Measurements from ENCODE around the gene SNX9.
A peak's percentile ranks its signal among the peaks of the same experiment; 100 is the strongest.
"Not testable (repeated sequence)": the region's sequence is repeated elsewhere in the genome, so short reads cannot be mapped to it uniquely, and the experiment has no call there.

The SNX9 gene

DNA sequence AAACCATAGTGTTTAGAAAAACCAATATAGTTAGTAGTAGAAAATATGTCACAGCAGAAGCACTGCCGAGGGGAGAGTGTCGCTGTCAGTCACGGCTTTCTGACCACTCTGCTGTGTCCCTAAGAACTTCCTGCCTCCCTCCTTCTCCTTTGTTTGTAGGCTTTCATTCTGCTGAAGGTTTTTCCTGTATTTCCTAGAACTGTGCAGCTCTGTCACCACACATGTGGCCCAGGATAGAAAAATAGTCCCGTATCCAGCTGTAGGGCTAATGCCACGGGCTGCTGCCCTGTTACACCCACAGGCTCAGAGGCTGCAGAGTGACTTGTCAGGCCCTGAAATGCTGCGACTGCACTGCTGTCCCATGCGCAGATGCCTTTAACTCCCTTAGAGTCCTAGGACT lies 106.0 kb downstream of the SNX9 start:
- no peak for DNase-seq

DNA sequence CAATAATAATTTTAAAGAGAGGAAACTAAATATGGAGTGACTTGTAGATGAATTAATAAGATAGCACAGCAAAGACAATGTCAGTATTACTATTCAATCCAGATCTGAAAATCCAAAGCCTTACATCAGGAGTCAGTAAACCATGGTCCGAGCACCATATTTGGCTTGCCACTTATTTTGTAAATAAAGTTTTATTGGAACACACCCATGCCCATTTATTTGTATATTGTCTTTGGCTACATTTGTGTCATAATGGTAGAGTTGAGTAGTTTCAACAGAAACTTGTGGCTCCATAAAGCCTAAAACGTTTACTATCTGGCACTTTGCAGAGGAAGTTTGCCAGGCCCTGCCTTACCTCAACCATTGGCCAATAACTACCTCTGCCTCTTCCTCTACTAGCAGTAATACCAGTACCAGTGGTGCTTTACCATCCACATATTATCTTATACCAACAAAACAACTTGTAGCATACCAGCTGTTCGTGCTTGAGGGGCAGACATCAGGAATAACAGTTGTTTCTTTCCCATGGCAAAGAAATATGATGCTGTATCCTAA lies 106.8 kb downstream of the SNX9 start:
- no peak for DNase-seq

DNA sequence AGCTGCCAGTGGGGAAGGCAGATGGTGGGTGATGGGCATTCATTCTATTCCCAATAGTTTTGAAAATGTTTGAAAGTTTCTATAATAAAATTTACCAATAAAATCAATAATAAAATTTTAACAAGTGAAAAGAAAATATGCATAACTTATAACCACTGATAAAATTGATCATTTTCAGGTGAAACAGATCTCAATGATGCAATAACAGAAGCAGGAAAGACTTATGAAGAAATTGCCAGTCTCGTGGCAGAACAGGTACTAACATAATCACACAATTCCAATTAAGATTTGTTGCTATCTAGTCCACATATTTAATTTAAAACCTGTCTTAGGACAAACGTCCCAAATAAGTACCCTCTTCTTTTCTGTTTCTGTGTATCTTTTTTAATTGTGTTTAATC lies 112.7 kb downstream of the SNX9 start:
- DNase-seq, result no peak

DNA sequence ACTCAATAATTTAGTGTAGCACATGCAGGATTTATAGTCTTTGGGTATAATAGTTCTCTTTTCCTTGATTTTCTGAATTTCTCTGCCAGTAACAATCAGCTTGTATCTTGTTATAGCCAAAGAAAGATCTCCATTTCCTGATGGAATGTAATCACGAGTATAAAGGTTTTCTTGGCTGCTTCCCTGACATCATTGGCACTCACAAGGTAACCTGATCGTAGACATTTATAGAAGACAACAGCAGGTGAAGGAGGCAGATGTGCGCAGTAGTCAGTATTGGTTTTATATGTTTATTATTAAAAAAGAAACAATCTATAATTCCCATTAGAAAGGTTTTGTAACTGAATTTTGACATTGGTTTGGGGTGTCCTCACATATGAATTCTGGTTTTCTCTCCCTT lies 114.3 kb downstream of the SNX9 start:
- no peak for DNase-seq

DNA sequence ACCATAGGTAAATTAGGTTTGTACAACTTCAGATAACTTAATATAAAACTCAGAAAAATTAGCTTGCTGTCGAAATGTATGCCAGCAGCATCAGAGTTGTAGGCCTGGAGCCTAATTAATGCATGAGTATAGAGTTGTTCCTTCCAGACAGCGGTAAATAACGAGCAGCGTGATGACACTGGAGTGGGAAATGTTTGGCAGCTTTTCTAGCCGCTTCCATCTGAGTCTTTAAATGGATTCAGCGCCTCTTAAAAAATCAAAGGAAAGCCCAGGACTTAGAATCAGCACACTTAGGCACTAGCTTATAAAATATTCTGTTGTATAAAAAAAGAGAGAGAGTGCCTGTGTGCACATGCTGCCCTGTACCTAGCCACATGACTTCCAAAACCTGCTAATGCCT lies 114.9 kb downstream of the SNX9 start:
- no peak for DNase-seq

DNA sequence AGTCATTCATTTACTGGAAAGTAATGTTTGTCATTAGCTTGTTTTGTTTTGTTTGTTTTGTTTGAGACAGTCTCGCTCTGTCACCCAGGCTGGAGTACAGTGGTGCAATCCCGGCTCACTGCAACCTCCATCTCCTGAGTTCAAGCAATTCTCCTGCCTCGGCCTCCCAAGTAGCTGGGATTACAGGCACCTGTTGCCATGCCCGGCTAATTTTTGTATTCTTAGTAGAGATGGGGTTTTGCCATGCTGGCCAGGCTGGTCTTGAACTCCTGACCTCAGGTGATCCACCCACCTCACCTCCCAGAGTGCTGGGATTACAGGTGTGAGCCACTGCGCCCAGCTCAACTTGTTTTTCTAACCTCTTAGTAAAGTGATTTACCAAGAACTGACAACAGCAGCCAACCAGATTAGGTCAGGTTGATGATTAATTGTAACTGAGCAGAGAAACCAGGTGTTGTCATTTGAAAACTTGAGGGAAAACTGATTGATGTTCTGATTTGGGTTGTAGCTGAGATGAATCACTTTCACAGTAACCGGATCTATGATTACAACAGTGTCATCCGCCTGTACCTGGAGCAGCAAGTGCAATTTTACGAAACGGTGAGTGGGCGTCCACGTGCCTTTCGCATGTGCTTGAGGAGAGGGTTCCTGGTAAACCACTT lies 117.5 kb downstream of the SNX9 start:
- peak; percentile 38 to 55 for DNase-seq

DNA sequence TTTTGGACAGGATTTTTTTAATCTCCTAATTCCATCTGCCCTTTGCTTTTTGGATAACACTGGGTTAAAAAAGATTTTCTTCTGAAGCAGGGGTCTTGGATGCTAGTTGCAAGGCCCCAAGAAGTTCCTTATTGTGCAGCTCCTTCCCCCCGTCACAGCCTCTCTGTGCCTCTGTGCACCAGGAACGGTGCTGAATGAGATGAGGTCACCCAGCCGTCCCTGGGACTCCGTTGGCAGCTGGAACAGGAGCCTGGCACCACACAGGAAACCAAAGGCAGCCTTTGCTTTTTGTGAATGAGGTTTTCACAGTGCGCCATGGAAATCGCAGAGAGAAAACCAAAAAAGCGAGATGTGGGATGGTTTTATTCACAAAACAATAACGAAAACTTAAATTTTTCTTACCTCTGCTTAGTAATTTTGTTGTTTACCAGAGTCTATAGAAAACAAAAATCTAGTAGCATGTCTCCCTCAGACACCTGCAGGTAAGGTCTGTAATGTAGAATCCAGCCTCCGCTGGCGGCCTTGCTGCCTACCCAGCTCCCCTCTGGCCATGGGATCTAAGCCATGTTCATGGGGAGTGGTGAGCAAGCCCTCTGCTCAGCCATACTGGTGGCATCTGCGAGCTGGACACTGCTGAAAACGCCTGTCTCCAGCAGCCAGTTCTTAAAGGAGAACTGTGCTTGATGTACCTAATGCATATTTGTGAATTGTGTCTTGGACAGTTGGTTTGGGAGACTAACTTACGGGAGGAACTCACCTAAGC lies 118.2 kb downstream of the SNX9 start:
- DNase-seq, result no peak

DNA sequence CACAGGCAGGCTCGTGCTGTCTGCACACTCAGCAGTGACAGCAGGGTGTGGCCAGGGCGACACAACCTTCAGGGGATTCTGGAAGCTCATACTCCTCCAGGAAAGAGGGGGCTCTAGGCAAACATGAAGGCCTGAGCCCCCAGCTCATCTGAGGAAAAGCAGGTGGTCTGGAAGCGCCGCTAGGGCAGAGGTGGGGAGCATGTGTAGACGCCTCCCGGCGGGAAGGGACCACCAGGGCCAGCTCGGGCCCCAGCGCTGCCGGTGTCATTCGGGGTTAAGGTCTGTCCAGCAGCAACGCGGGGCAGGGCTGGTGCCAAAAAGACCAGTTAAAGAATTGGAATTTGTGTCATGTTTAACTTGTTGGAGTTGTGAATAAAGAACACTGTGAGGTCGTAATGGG lies 119.3 kb downstream of the SNX9 start:
- no peak for DNase-seq

DNA sequence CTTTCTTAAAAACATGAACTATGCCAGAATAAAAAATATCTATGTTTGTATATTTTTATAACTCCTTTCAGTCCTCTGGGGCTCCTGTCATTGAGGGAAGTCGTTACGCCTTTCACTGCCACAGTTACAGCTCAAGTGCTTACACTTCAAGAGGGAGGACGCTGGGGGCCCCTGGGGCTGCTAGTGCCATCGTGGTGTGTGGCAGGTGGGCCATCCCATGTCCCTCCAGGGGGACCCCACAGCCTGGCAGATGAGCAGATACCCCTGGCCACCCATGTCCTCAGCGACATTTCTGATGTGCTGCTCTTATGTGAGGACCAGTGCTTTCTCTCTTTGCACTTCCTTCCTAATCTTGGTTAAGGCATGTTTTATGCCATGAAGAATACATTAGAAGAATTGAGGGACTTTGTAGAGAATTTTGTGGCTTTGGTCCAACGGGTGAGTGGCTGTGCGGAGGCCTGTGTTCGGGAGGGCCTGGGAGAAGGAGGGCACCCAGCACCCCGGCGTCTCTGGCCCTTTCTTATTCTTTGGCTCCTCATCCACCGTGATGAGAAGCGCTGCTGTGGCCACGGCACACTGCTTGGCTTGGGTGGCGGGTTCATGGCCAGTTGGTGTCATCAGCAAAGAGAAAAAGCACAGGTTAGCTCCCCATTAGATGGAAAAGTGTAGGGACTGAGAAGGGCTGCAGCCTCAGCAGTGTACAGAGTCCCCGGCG lies 120.4 kb downstream of the SNX9 start:
- DNase-seq, result no peak

DNA sequence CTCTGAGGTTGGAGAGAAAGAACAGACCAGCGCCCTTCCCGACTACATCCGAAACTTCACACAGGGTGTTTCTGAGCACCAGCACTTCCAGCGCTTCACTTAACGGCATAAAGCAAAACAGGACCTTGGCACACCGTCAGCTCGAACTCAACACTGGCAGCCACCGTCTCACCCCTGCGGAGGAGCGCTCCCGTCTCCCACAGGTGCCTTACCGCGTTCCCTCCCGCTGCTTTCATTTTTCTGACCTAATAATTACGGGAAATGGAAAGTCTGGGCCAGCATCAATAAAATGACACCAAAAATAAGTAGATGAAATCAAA lies 120.9 kb downstream of the SNX9 start:
- no peak for DNase-seq

DNA sequence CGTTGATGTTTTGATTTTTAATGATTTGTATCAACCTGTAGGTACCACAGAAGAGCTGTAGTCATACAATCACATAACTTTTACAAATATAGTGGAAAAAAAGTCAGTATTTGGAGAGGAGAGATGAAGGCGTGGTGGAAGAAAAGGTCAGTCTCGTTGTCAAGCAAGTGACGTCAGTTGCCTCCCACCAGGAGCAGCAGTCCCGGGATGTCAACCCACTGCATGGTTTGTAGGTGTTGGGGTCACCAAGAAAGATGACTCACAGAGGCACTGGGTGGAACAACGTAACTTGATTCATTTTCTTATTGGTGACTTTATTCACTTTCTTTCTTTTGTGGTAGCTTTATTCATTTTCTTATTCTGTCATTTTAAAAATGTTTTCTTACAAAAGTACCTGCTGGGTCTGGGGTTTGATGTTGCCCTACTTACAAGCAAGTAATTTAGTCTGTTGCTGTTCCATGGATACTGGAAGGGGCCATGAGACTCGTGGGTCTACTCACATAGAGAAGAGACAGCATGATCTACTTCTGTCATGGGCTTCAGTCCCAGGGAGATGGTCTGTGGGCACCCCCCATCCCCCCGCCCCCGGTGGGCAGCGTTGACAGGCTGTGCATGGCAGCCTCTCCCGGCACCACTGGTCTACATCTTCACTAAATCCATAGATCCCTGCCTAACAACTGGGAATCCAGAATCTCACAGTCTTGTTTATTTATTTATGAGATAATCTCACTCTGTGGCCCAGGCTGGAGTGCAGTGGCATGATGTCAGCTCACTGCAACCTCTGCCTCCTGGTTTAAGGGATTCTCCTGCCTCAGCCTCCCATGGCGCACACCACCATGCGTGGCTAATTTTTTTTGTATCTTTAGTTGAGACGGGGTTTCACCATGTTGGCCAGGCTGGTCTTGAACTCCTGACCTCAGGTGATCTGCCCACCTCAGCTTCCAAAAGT lies 122.2 kb downstream of the SNX9 start:
- peak; percentile 60 to 64 for DNase-seq

DNA sequence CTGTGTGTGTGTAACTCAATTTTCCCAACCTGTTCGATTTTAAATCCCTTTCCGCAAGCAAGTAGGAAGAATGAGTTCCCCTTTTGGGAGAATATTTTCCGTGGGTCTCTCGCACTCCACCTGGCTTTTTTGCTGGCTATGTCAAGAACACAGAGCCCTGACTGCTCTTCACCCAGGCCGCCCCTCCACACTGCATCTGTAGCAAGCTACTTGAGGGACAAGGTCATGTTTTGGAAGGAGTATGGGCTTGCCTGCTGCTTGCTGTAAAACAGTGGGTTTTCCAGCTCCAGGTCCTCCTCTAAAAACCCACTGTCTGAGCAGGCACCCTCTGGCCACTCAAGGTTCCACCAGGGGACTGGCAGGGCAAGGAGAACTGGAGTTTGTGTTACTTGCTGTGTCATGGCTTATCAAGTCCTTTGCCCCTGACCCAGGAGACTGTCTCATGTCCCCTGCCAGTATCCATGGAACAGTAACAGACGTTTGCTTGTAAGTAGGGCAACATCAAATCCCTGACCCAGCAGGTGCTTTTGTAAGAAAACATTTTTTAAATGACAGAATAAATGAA lies 123.1 kb downstream of the SNX9 start:
- no peak for DNase-seq

DNA sequence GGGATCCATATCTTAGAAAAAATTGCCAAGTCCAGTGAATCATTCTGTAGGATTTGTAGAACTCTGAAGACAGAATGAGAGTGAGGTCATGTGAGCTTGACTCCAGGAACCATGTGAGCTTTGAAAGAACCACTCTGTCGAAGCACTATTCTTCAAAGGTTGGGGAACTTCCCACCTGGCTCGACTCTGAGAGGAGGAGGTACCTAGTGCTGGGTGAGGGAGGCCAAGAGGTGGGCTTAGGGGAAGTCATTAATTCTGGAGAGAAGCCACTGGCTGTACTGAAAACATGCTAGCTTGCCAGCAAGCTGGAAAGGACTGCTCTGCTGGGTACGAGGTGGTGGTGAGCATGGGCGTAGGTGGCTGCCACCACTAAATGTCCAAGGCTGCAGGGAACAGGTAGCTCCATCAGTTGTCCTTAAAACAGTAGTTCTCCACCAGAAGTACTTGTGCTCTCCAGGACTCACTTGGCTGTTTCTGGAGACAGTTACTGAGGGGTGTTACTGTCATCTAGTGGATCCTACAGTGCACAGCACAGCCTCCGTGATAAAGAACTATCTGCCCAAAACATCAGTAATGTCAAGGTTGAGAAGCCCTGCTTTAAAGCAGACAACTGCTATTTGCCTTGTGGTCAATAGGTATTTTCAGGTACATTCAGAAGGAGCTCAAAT lies 124.0 kb downstream of the SNX9 start:
- DNase-seq, result no peak

DNA sequence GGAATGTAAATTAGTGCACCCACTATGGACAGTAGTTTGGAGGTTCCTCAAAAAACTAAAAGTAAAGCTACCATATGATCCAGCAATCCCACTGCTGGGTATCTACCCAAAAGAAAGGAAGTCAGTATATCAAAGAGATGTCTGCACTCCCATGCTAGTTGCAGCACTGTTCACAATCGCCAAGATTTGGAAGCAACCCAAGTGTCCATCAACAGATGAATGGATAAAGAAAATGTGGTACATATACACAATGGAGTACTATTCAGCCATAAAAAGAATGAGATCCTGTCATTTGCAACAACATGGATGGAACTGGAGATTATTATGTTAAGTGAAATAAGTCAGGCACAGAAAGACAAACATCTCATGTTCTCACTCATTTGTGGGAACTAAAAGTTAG lies 127.9 kb downstream of the SNX9 start:
- not testable (repeated sequence) for DNase-seq

DNA sequence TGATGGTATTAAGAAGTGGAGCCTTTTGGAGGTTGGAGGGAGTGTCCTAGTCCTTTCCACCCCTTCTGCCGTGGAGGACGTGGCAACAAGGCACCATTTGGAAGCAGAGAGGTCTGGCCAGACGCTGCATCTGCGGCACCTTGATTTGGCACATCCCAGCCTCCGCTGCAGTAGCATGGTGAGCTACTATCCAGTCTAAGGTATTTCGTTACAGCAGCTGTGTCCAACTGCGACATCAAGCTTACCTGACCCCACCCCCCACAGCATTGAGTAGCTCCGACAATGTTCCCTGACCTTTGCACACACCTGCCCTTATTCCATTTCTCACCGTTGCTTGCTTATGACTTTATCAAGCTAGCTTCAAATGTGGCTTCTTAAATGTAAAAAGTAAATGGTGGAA lies 128.8 kb downstream of the SNX9 start:
- DNase-seq, result no peak

DNA sequence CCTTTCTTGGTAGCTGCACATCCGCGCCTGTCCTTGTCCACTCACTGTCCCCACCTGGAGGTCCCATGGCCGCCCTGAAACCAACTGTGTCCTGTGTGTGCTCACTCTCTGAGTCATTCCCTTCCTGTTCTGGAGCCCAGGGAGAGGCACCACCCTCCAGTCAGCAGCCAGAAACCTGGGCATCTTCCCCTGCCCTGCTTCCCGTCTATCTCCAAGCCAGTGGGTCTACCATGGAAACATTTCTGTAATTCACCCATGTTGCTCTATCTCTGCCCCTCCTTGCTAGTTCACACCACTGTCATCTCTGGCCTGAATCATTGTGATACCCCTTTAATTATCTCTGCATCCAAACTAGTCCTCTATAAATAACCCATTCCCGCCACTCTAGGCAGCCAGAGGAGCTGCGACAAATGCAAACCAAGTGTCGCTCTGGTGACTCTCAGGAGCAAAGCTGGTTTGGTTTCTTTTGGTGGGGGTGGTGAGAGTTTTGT lies 129.9 kb downstream of the SNX9 start:
- no peak for DNase-seq

DNA sequence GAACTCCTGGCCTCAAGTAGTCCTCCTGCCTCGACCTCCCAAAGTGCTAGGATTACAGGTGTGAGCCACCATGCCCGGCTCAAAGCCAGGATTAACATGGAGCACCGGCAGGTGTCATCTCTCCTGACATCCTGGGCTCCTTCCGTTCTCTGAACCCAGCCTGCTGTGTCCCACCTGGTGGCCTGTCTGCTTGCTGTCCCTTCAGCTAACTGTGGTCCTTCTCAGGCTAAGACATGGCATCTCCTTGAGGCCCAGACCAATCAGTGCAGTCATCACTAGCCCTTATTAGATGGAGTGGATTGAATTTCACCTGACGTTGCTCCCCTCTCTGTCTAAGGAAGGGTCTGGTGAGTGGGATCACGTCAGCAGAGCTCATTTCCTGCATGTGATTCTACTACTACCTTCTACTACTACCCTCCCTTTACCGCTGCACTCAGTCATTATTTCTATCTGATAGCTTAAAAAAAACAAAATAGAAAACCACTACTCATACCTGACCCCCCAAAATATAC lies 130.6 kb downstream of the SNX9 start:
- DNase-seq, result no peak

DNA sequence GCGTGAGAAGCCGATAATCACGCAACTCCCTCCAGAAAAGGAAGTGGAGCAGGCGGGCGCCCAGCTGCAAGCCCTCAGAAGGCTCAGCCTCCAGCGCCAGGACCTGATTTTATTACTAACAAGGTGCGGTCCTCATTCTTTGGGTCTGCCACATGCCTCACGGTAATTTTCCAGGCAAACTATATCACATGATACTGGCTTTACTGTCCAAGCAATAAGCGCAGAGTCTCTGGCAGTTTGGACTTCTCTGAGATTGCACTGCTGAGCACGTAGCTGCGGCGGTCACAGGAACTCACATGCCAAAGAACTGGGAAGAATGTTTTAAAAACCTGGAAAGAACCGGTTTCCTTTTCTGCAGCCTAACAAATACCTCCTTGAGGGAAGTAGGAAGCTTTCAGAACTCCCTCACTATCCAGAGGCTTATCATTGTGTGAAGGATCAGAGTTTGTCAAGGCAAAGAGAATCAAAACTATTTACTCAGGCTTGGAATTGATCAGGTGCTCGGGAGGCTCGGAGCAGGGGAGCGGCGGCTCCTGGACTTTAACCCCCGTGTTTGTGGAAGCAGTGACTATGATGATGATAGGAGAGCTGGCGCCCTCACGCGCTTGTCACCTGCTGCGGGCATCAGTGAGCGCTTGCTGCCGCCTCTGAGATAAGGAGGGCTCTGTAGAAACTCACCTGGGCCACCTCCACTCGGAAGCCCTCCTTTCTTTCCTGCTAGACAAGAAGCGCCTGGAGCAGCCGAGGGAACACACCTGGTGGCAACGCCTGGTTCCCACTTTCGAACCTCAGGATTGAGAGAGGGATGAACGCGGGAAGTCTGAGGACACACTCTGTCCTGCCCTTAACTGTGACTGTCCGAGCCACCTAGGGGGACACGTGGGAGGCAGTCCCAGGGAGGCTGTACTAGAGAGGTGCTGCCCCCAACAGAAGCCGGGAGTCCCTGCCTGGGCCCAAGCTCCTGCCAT lies 131.4 kb downstream of the SNX9 start:
- no peak for DNase-seq

DNA sequence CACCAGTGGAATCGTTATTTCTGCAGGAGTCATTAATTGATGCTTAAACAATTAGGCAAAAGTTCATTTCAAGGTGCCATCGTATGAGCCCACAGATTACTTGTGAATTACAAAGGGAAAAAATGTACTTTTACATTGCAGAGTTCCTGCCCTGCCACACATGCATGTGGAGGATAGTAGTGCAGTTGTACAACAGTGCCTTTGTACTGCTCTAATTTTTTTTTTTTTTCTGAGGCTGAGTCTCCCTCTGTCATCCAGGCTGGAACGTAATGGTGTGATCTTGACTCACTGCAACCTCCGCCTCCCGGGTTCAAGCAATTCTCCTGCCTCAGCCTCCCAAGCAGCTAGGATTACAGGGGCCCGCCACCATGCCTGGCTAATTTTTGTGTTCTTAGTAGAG lies 132.6 kb downstream of the SNX9 start:
- DNase-seq, result no peak

DNA sequence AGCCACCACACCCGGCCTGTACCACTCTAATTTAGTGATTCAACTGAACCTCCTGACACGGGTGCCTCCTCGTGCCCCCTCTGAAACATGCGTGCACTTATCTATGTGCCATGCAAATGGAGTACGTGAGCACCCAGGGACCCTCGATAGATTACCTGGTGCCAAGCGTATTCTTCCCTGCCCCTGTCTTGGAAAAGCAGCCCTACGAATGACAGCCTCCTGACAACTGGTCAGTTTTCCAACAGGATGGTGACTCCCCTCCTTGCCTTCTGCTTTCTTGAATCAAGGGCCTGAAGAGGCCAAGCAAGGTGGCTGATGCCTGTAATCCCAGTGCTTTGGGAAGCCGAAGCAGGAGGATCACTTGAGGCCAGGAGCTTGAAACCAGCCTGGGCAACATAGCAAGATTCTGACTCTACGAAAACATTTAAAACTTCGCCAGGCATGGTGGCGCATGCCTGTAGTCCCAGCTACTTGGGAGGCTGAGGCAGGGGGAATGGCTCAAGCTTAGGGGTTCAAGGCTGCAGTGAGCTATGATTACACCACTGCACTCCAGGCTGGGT lies 133.2 kb downstream of the SNX9 start:
- no peak for DNase-seq

Measured in activated CD4-positive, alpha-beta T cell treated with anti-CD3 and anti-CD28 coated beads for 4 hours (primary cell).